ENCODE measurements around the gene NDUFAF3. TPM values are rescaled to one million over a fixed set of nuclear protein-coding genes. Genes with fewer than 3 reads are reported as not detected.

The NDUFAF3 gene
- total and polyA plus RNA-seq, 2 donors from 2014 or later = 106 to 190 TPM

DNA sequence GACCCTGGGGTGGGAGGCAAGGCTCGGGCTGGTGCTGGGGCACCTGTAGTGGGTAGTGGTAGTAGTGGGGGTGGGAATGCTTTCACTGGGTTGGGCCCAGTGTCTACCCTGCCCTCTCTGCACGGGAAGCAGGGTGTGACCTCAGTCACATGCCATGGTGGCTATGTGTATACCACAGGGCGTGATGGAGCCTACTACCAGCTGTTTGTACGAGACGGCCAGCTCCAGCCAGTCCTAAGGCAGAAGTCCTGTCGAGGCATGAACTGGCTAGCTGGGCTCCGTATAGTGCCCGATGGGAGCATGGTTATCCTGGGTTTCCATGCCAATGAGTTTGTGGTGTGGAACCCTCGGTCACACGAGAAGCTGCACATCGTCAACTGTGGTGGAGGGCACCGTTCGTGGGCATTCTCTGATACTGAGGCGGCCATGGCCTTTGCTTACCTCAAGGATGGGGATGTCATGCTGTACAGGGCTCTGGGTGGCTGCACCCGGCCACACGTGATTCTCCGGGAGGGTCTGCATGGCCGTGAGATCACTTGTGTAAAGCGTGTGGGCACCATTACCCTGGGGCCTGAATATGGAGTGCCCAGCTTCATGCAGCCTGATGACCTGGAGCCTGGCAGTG is 8.7 kb upstream of the NDUFAF3 start:
- intact Hi-C loops (cut with DNase I) = no loop called here
- H3K9ac ChIP-seq (ENCODE audit: low read length in 3 of 3) = no peak overlapping the region
- H3K4me1 ChIP-seq (ENCODE audit: control insufficient read depth in 2 of 3, insufficient read depth in 2 of 3, low read depth in 1 of 3, low read length in 3 of 3) = peaks cover 0 to 12% (median 2%) of the 10 kb centered on the region in 3 donors

DNA sequence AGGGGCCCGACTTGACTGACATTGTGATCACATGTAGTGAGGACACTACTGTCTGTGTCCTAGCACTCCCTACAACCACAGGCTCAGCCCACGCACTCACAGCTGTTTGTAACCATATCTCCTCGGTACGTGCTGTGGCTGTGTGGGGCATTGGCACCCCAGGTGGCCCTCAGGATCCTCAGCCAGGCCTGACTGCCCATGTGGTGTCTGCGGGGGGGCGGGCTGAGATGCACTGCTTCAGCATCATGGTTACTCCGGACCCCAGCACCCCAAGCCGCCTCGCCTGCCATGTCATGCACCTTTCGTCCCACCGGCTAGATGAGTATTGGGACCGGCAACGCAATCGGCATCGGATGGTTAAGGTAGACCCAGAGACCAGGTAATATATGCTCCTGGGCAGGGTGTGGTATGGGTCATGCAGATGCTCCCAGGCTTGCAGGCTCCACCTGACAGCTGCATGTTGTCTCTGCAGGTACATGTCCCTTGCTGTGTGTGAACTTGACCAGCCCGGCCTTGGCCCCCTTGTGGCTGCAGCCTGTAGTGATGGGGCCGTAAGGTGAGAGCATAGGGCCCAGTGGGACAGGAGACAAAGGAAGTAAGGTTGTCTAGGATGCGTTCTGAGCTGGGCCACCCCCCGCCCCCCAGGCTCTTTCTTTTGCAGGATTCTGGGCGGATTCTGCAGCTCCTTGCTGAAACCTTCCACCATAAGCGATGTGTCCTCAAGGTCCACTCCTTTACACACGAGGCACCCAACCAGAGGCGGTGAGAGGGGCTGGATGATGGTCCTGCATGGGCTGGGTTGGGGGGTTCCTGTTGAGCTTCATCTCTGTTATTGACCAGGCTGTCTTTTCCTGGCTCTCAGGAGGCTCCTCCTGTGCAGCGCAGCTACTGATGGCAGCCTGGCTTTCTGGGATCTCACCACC is 7.9 kb upstream of the NDUFAF3 start:
- FAIRE-seq (no peak), DNase-seq (peak; percentile 46 to 76 (median 55))
- Histone ChIP-seq H3K36me3 (ENCODE audit: control insufficient read depth in 2 of 3, insufficient read depth in 3 of 3, low read length in 3 of 3) (peaks cover 0 to 31% (median 20%) of the 10 kb centered on the region in 3 donors), H3K27ac (ENCODE audit: low read depth in 2 of 2, low read length in 2 of 2) (no peak overlapping the region), H3K27me3 (ENCODE audit: control insufficient read depth, insufficient read depth, low read length) (no peaks in the 10 kb centered on the region), H3K9ac (ENCODE audit: low read length in 3 of 3) (no peak overlapping the region), H3K4me1 (ENCODE audit: control insufficient read depth in 2 of 3, insufficient read depth in 2 of 3, low read depth in 1 of 3, low read length in 3 of 3) (peaks cover 0 to 12% (median 0%) of the 10 kb centered on the region in 3 donors), H3K4me3 (ENCODE audit: low read length in 3 of 3) (no peak overlapping the region), H3K9me3 (ENCODE audit: control insufficient read depth in 2 of 3, insufficient read depth in 1 of 3, low read length in 3 of 3) (no peaks in the 10 kb centered on the region)
- TF ChIP-seq, protein P1, sequence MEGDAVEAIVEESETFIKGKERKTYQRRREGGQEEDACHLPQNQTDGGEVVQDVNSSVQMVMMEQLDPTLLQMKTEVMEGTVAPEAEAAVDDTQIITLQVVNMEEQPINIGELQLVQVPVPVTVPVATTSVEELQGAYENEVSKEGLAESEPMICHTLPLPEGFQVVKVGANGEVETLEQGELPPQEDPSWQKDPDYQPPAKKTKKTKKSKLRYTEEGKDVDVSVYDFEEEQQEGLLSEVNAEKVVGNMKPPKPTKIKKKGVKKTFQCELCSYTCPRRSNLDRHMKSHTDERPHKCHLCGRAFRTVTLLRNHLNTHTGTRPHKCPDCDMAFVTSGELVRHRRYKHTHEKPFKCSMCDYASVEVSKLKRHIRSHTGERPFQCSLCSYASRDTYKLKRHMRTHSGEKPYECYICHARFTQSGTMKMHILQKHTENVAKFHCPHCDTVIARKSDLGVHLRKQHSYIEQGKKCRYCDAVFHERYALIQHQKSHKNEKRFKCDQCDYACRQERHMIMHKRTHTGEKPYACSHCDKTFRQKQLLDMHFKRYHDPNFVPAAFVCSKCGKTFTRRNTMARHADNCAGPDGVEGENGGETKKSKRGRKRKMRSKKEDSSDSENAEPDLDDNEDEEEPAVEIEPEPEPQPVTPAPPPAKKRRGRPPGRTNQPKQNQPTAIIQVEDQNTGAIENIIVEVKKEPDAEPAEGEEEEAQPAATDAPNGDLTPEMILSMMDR (IDR thresholded peaks at IDR 0.05; ENCODE audit: borderline replicate concordance, extremely low read depth, insufficient read depth) = peak; percentile 36
- intact Hi-C loops (cut with DNase I) = no loop called here

More for the DNA sequence above, 8.7 kb upstream of the NDUFAF3 start:
- Histone ChIP-seq H3K36me3 (ENCODE audit: control insufficient read depth in 2 of 3, insufficient read depth in 3 of 3, low read length in 3 of 3) (peaks cover 0 to 31% (median 20%) of the 10 kb centered on the region in 3 donors), H3K4me3 (ENCODE audit: low read length in 3 of 3) (no peak overlapping the region), H3K9me3 (ENCODE audit: control insufficient read depth in 2 of 3, insufficient read depth in 1 of 3, low read length in 3 of 3) (no peaks in the 10 kb centered on the region), H3K27ac (ENCODE audit: low read depth in 2 of 2, low read length in 2 of 2) (no peak overlapping the region), H3K27me3 (ENCODE audit: control insufficient read depth, insufficient read depth, low read length) (no peaks in the 10 kb centered on the region)
- no peak for FAIRE-seq
- no peak for DNase-seq
- TF ChIP-seq, protein P1 (IDR thresholded peaks at IDR 0.05; ENCODE audit: borderline replicate concordance, extremely low read depth, insufficient read depth) = no peak

DNA sequence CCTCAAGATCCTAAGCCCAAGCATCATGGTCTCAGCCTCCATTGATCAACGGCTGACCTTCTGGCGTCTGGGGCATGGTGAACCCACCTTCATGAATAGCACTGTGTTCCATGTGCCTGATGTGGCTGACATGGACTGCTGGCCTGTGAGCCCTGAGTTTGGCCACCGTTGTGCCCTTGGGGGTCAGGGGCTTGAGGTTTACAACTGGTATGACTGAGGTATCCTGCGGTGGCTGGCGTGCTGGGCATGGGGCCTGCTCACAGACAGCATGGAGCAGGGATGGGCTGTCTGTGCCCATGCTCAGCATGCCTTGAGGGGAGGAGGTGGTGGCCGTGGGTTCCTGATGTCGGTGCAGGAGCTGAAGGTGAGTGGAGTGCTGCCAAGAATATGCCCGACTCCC is 6.8 kb upstream of the NDUFAF3 start:
- Histone ChIP-seq H3K9me3 (ENCODE audit: control insufficient read depth in 2 of 3, insufficient read depth in 1 of 3, low read length in 3 of 3) (no peaks in the 10 kb centered on the region), H3K36me3 (ENCODE audit: control insufficient read depth in 2 of 3, insufficient read depth in 3 of 3, low read length in 3 of 3) (peaks cover 0 to 31% (median 20%) of the 10 kb centered on the region in 3 donors), H3K27me3 (ENCODE audit: control insufficient read depth, insufficient read depth, low read length) (no peaks in the 10 kb centered on the region), H3K9ac (ENCODE audit: low read length in 3 of 3) (no peak overlapping the region), H3K4me3 (ENCODE audit: low read length in 3 of 3) (no peak overlapping the region), H3K27ac (ENCODE audit: low read depth in 2 of 2, low read length in 2 of 2) (no peak overlapping the region), H3K4me1 (ENCODE audit: control insufficient read depth in 2 of 3, insufficient read depth in 2 of 3, low read depth in 1 of 3, low read length in 3 of 3) (peaks cover 0 to 14% (median 2%) of the 10 kb centered on the region in 3 donors)
- FAIRE-seq (no peak), DNase-seq (no peak)
- TF ChIP-seq, protein P1 (IDR thresholded peaks at IDR 0.05; ENCODE audit: borderline replicate concordance, extremely low read depth, insufficient read depth) = no peak
- intact Hi-C loops (cut with DNase I) = no loop called here
